GM12878 (cell line): Measurements from ENCODE around the gene DDIT4. TPM values are rescaled to one million over a fixed set of nuclear protein-coding genes. Genes with fewer than 3 reads are reported as not detected.
A peak's percentile ranks its signal among the peaks of the same experiment; 100 is the strongest.

ENCODE experiments used
- ASH2L ChIP-seq: fragments of 300-600, 200-600 bp; sonication (generic); IDR thresholded peaks from 2 replicates; pipeline ENCODE4 v1.6.1; 2017; ENCODE audit warnings: low read depth, mild to moderate bottlenecking, borderline replicate concordance
- BRCA1 ChIP-seq: IDR thresholded peaks from 2 replicates; pipeline ENCODE4 v1.6.1; 2011; ENCODE audit warnings: low read depth, low read length, improper control_type of control experiment
- CHD2 ChIP-seq: IDR thresholded peaks from 2 replicates; pipeline ENCODE4 v1.6.1; 2011; ENCODE audit warnings: low read depth, low read length, improper control_type of control experiment, borderline replicate concordance
- CHD4 ChIP-seq: fragments of 200-600 bp; sonication (generic); IDR thresholded peaks from 2 replicates; pipeline ENCODE4 v1.6.1; 2016; ENCODE audit warnings: mild to moderate bottlenecking
- E2F4 ChIP-seq: IDR thresholded peaks from 2 replicates; pipeline ENCODE4 v1.6.1; 2012; ENCODE audit warnings: low read depth, low read length, improper control_type of control experiment
- E4F1 ChIP-seq: fragments of 450-650 bp; IDR thresholded peaks from 2 replicates; pipeline ENCODE4 v1.6.1; 2018; ENCODE audit warnings: borderline replicate concordance, mild to moderate bottlenecking; ENCODE audit not compliant: partially characterized antibody
- EZH2 ChIP-seq: IDR thresholded peaks from 2 replicates; pipeline ENCODE4 v1.6.1; 2012; ENCODE audit warnings: low read depth, mild to moderate bottlenecking, control low read depth, inconsistent platforms, low read length, borderline replicate concordance; ENCODE audit not compliant: control insufficient read depth
- IKZF2 ChIP-seq, 2 experiments: fragments of 450-650 bp; IDR thresholded peaks; 2 replicates each; pipeline ENCODE4 v1.6.1; 2017; ENCODE audit warnings: mild to moderate bottlenecking in 2 of 2, moderate library complexity in 2 of 2
- KAT2A ChIP-seq: conservative IDR thresholded peaks from 2 replicates; pipeline ENCODE4 v1.6.1; 2011; ENCODE audit warnings: low read depth, low read length; ENCODE audit not compliant: control insufficient read depth
- LARP7 ChIP-seq: fragments of 450-650 bp; IDR thresholded peaks from 2 replicates; pipeline ENCODE4 v1.6.1; 2017; ENCODE audit warnings: mild to moderate bottlenecking
- NR2C1 ChIP-seq: fragments of 450-650 bp; IDR thresholded peaks from 2 replicates; pipeline ENCODE4 v1.6.1; 2017; ENCODE audit warnings: antibody characterized with exemption, mild to moderate bottlenecking, moderate library complexity
- NR2F1 ChIP-seq: fragments of 450-650 bp; conservative IDR thresholded peaks from 2 replicates; pipeline ENCODE4 v1.6.1; 2017; ENCODE audit warnings: mild to moderate bottlenecking
- PKNOX1 ChIP-seq: fragments of 450-650 bp; IDR thresholded peaks from 2 replicates; pipeline ENCODE4 v1.6.1; 2016; ENCODE audit warnings: mild to moderate bottlenecking
- POLR2AphosphoS5 ChIP-seq: IDR thresholded peaks from 2 replicates; pipeline ENCODE4 v1.6.1; 2011; ENCODE audit warnings: mild to moderate bottlenecking, low read length, inconsistent platforms
- PRDM15 ChIP-seq: fragments of 450-650 bp; formaldehyde crosslinking; IDR thresholded peaks from 2 replicates; pipeline ENCODE4 v1.4.0; 2020; ENCODE audit warnings: mild to moderate bottlenecking, moderate library complexity
- SIX5 ChIP-seq: IDR thresholded peaks from 2 replicates; pipeline ENCODE4 v1.6.1; 2011; ENCODE audit warnings: mild to moderate bottlenecking, low read depth, low read length, moderate library complexity; ENCODE audit not compliant: severe bottlenecking
- SMARCA5 ChIP-seq: fragments of 450-650 bp; IDR thresholded peaks from 2 replicates; pipeline ENCODE4 v1.6.1; 2017; ENCODE audit warnings: mild to moderate bottlenecking
- TAF1 ChIP-seq: IDR thresholded peaks from 2 replicates; pipeline ENCODE4 v1.6.1; 2011; ENCODE audit warnings: mild to moderate bottlenecking, low read depth, low read length, borderline replicate concordance
- TBL1XR1 ChIP-seq: IDR thresholded peaks from 2 replicates; pipeline ENCODE4 v1.6.1; 2012; ENCODE audit warnings: low read depth, low read length, improper control_type of control experiment
- TCF12 ChIP-seq: IDR thresholded peaks from 2 replicates; pipeline ENCODE4 v1.6.1; 2011; ENCODE audit warnings: low read depth, mild to moderate bottlenecking, low read length
- polyA plus RNA-seq, 11 experiments: library from polyadenylated mRNA; depleted of rRNA in 4 of 11; unstranded in 6 of 11; stranded (reverse) in 5 of 11; fragments of >200 nt; fragmentation: Nextera tagmentation in 4 of 11; fragmentation: Illumina TruSeq in 1 of 11; extraction: Ambion mirVana in 4 of 11; extraction: Trizol in 1 of 11; gene quantifications; 1 replicate in 1 of 11; 2 replicates in 10 of 11; pipeline versions ENCODE4 v1.2.1 to v1.2.3, GENCODE V29; 2011 to 2016; ENCODE audit warnings: inconsistent platforms in 2 of 11, missing spikeins in 2 of 11, low read depth in 1 of 11
- total RNA-seq, 4 experiments: library from RNA; depleted of rRNA in 3 of 4; stranded (reverse); fragments of >200 nt in 3 of 4; fragmentation: Illumina TruSeq in 1 of 4; extraction: Trizol in 1 of 4; gene quantifications; 2 replicates each; pipeline versions ENCODE4 v1.2.1 to v1.2.3, GENCODE V29; 2013 to 2021
- TF ChIP-seq, protein P1 (sequence below): IDR thresholded peaks from 2 replicates; pipeline ENCODE4 v1.6.1; 2012; ENCODE audit warnings: low read length, inconsistent platforms

DDIT4 gene
- total and polyA plus RNA-seq, 10 of the 15 experiments (the other 5 are each of a cell fraction or from before 2014, with no cell fraction given) = 2.1 to 277 (median 183) TPM

GRCh38 chr10:72272689-72273409 is 875 bp upstream of the DDIT4 start (continued):
- TF ChIP-seq PKNOX1 (peak; percentile 7; the same call in 1 of the 2 replicates), TAF1 (no peak; the same call in 1 of the 2 replicates), IKZF2 (IDR thresholded peaks at IDR 0.05) (peak; percentile 84 to 86; a peak in 3 of 4 replicates), BRCA1 (no peak), TCF12 (no peak), TBL1XR1 (0 out of 2 replicates have a peak, but pooled peaks have one; percentile 21), NR2F1 (peak; percentile 36; the same call in 1 of the 2 replicates), SIX5 (no peak), ASH2L (no peak), EZH2 (no peak), KAT2A (no peak), PRDM15 (CRISPR knock-in tag) (no peak; the same call in 1 of the 2 replicates), SMARCA5 (peak; percentile 74; the same call in 1 of the 2 replicates), E4F1 (peak; percentile 41), E2F4 (no peak), POLR2AphosphoS5 (peak; percentile 28; the same call in 1 of the 2 replicates), CHD2 (peak; percentile 32; the same call in 1 of the 2 replicates), LARP7 (peak; percentile 87), NR2C1 (peak; percentile 33), CHD4 (no peak)
- TF ChIP-seq, protein P1, sequence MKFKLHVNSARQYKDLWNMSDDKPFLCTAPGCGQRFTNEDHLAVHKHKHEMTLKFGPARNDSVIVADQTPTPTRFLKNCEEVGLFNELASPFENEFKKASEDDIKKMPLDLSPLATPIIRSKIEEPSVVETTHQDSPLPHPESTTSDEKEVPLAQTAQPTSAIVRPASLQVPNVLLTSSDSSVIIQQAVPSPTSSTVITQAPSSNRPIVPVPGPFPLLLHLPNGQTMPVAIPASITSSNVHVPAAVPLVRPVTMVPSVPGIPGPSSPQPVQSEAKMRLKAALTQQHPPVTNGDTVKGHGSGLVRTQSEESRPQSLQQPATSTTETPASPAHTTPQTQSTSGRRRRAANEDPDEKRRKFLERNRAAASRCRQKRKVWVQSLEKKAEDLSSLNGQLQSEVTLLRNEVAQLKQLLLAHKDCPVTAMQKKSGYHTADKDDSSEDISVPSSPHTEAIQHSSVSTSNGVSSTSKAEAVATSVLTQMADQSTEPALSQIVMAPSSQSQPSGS = no peak
